NCI-H187 (cell line): Measurements from ENCODE around the gene PCDHGB7.
"Not testable (repeated sequence)": the region's sequence is repeated elsewhere in the genome, so short reads cannot be mapped to it uniquely, and the experiment has no call there.

ENCODE experiments used
- DNase-seq, 2 experiments: peaks; one replicate each; lab custom pipeline; 2025; lab: John Stamatoyannopoulos, UW

The PCDHGB7 gene

DNA sequence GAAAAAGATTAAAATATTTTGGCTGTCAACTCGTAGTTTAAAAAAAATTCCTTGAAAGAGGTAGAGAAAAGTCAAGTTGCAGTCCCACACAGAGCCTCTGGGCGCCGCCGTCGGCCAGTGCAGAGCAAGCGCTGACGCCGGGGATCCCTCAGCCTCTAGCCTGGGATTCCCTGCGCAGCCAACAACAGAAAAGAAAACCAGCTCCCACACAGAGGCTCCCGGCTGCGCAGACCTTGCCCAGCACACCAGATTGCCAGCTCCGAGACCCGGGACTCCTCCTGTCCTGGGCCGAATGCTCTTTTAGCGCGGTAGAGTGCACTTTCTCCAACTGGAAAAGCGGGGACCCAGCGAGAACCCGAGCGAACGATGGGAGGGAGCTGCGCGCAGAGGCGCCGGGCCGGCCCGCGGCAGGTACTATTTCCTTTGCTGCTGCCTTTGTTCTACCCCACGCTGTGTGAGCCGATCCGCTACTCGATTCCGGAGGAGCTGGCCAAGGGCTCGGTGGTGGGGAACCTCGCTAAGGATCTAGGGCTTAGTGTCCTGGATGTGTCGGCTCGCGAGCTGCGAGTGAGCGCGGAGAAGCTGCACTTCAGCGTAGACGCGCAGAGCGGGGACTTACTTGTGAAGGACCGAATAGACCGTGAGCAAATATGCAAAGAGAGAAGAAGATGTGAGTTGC lies at the start of gene PCDHGB7:
TSS of gene PCDHGB7 (plus strand) at position 184 of the 679 bp plus-strand sequence. CDS start at position 367, 183 bp downstream.
- not testable (repeated sequence) for DNase-seq

DNA sequence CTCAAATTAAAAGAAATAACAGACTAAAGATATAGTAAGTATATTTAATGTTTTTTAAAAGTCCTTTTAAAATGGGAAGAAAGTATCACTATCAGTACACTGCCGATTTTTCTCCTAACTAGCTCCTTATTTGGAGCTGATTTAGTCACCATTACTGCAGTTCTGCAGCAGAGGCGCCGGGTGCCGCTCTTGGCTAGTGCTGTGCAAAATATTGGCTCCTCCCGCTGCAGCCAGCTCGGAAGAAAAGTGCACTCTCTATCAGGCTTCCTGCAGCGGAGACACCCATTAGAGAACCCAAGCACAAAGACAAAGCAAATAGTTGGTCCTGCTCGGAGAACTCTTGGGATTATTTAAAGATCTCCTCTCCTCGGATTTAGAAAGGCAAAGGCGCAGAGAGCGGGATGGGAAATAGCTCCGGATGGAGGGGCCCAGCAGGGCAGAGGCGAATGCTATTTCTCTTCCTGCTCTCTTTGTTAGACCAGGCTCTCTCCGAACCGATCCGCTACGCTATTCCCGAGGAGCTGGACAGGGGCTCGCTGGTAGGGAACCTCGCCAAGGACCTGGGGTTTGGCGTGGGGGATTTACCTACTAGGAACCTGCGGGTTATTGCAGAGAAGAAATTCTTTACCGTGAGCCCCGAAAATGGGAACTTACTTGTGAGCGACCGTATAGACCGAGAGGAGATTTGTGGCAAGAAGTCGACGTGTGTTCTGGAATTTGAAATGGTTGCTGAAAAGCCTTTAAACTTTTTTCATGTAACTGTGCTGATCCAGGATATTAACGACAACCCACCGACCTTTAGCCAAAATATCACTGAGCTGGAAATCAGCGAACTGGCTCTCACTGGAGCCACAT lies 47.3 kb upstream of the PCDHGB7 start, which contains the start of gene PCDHGB3:
TSS of gene PCDHGB3 (plus strand) at position 249 of the 855 bp plus-strand sequence. CDS start at position 402, 153 bp downstream.
- no peak for DNase-seq

- DNase-seq: no peak
Observed at GRCh38 chr5:141371572-141372475, 45.7 kb upstream of the PCDHGB7 start.

DNA sequence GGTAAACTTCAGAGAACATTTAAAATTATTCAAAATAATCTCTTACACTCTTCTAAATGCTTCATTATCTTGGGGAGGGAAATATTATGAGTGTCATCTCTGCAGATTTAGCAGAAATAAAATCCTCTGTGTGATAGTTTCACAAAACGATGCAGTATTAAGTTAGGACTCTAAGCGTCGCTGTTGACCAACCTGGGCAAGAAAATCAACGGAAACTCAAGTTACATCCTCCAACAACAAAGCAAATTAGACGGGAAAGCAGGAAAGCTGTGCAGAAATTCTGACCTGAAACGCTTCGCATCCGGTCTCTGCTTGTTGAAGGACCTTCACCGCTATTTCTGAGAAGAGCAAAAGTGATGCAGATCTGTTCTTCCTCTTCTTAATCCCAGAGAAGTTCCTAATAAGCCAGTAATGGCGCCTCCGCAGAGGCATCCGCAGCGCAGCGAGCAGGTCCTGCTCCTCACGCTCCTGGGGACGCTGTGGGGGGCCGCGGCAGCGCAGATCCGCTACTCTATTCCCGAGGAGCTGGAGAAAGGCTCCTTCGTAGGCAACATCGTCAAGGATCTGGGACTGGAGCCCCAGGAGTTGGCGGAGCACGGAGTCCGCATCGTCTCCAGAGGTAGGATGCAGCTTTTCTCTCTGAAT lies 43.7 kb upstream of the PCDHGB7 start, which contains the start of gene PCDHGA6:
TSS of gene PCDHGA6 (plus strand) at position 219 of the 645 bp plus-strand sequence. CDS start at position 412, 193 bp downstream.
- DNase-seq: no peak

DNA sequence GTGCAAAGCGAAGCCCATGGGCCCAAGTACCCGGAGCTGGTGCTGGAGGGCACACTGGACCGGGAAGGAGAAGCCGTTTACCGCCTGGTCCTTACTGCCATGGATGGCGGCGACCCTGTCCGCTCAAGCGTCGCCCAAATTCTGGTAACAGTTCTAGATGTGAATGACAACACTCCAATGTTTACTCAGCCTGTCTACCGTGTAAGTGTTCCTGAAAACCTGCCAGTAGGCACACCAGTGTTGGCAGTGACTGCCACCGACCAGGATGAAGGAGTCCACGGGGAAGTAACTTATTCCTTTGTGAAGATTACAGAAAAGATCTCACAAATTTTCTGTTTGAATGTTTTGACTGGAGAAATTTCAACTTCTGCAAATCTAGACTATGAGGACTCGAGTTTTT lies 42.9 kb upstream of the PCDHGB7 start:
- DNase-seq: no peak

GRCh38 chr5:141375444-141376155 lies 41.9 kb upstream of the PCDHGB7 start:
- not testable (repeated sequence) for DNase-seq

DNA sequence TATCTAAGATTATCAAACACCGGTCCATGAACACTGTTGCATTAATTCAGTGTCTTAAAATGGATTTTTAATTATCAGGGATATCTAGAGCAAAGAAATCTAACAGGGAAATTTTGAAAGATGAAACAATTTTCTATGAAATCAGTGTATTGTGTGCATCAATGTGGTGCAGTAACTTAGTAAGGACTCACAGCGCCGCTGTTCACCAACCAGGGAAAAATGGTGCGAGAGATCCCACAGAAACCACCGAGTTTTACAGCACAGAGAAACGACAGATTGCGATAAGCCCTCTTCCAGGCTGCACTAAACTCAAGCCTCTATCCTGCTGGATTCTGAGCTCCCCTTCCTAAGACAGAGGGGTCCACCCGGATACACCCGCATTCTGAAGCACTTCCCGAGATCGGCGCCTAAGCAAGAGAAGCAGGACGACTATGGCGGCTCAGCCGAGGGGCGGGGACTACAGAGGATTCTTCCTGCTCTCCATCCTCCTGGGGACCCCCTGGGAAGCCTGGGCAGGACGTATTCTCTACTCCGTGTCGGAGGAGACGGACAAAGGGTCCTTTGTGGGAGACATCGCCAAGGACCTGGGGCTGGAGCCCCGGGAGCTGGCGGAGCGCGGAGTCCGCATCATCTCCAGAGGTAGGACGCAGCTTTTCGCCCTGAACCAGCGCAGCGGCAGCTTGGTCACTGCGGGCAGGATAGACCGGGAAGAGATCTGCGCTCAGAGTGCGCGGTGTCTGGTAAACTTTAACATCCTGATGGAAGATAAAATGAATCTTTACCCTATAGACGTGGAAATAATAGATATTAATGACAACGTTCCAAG lies 34.8 kb upstream of the PCDHGB7 start, which contains the start of gene PCDHGA7:
TSS of gene PCDHGA7 (plus strand) at position 274 of the 826 bp plus-strand sequence. CDS start at position 432, 158 bp downstream.
- no peak for DNase-seq

DNA sequence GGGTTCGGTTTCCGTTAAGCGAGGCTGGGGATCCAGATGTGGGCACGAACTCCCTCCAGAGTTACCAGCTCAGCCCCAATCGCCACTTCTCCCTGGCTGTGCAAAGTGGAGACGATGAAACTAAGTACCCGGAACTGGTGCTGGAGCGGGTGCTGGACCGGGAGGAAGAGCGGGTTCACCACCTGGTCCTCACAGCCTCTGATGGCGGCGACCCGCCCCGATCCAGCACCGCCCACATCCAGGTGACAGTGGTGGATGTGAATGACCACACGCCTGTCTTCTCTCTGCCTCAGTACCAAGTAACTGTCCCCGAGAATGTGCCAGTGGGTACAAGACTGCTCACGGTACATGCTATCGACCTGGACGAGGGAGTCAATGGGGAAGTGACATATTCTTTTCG lies 34.1 kb upstream of the PCDHGB7 start:
- no peak for DNase-seq

DNA sequence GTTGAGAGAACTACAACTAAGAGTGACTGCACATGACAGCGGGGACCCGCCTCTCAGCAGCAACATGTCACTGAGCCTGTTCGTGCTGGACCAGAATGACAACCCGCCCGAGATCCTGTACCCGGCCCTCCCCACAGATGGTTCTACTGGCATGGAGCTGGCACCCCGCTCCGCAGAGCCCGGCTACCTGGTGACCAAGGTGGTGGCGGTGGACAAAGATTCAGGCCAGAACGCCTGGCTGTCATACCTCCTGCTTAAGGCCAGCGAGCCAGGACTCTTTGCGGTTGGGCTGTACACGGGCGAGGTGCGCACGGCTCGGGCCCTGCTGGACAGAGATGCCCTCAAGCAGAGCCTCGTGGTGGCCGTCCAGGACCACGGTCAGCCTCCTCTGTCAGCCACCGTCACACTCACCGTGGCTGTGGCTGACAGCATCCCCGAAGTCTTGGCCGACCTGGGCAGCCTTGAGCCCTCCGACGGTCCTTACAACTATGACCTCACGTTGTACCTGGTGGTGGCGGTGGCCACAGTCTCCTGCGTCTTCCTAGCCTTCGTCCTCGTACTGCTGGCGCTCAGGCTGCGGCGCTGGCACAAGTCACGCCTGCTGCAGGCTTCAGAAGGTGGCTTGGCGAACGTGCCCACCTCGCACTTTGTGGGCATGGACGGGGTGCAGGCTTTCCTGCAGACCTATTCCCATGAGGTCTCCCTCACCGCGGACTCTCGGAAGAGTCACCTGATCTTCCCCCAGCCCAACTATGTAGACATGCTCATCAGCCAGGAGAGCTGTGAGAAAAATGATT lies 32.8 kb upstream of the PCDHGB7 start:
- no peak for DNase-seq

DNA sequence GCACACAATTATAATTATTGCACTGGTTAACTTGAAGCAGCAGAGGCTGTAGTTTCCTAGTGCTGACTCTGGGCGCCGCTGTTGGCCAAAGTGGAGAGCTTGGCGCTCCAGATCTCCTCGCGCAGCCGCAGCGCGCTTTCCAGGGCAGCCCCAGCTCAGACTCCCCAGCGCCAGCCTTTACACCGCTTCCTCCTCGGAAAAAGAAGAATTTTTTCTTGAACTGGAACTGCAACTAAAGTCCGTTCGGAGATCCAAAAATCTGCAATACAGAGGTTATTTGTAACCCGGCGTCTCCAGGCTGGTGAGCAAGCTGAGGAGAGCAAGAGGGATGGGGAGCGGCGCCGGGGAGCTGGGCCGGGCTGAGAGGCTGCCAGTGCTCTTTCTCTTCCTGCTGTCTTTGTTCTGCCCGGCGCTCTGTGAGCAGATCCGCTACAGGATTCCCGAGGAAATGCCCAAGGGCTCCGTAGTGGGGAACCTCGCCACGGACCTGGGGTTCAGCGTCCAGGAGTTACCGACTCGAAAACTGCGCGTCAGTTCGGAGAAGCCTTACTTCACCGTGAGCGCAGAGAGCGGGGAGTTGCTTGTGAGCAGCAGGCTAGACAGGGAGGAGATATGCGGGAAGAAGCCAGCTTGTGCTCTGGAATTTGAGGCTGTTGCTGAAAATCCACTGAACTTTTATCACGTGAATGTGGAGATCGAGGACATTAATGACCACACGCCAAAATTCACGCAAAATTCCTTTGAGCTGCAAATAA lies 29.7 kb upstream of the PCDHGB7 start, which contains the start of gene PCDHGB4:
TSS of gene PCDHGB4 (plus strand) at position 142 of the 755 bp plus-strand sequence. CDS start at position 329, 187 bp downstream.
- DNase-seq: not testable (repeated sequence)

- no peak for DNase-seq
Observed at GRCh38 chr5:141388661-141389060, 28.8 kb upstream of the PCDHGB7 start.

DNA sequence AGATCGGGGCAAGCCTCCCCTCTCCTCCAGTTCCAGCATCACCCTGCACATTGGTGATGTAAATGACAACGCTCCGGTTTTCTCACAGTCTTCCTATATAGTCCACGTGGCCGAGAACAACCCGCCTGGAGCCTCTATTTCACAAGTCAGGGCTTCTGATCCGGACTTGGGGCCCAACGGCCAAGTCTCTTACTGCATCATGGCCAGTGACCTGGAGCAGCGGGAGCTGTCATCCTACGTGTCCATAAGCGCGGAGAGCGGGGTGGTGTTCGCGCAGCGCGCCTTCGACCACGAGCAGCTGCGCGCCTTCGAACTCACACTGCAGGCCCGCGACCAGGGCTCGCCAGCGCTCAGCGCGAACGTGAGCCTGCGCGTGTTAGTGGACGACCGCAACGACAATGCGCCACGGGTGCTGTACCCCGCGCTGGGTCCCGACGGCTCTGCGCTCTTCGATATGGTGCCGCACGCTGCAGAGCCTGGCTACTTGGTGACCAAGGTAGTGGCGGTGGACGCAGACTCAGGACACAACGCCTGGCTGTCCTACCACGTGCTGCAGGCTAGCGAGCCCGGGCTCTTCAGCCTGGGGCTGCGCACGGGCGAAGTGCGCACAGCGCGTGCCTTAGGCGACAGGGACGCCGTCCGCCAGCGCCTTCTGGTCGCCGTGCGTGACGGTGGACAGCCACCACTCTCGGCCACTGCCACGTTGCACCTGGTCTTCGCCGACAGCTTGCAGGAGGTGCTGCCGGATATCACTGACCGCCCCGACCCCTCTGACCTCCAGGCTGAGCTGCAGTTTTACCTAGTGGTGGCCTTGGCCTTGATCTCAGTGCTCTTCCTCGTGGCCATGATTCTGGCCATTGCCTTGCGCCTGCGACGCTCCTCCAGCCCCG lies 28.1 kb upstream of the PCDHGB7 start:
- no peak for DNase-seq

DNA sequence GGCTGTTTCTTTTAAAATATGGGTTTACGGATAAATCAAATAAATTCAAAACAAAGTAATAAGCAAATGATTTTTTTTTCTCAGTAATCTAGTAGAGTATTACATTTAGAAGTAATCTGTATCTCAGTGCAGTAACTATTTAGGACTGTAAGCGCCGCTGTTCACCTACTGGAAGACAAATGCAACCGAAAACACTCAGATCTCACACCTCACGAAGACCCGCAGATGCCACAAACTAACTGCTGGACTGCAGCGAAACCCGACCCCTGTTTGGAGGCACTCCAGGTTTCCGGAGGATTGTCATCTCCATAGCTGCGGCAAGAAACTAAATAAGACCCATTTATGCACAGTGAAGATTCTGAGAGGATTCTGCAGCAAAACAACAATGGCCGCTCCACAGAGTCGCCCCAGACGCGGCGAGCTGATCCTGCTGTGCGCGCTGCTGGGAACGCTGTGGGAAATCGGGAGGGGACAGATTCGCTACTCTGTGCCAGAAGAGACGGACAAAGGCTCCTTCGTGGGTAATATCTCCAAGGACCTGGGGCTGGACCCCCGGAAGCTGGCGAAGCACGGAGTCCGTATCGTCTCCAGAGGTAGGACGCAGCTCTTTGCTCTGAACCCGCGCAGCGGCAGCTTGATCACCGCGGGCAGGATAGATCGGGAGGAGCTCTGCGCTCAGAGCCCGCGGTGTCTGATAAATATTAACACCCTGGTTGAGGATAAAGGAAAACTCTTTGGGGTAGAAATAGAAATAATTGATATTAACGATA lies 24.9 kb upstream of the PCDHGB7 start, which contains the start of gene PCDHGA8:
TSS of gene PCDHGA8 (plus strand) at position 205 of the 770 bp plus-strand sequence. CDS start at position 386, 181 bp downstream.
- DNase-seq: no peak

- DNase-seq: no peak
Observed at GRCh38 chr5:141393267-141393666, 24.2 kb upstream of the PCDHGB7 start.

DNA sequence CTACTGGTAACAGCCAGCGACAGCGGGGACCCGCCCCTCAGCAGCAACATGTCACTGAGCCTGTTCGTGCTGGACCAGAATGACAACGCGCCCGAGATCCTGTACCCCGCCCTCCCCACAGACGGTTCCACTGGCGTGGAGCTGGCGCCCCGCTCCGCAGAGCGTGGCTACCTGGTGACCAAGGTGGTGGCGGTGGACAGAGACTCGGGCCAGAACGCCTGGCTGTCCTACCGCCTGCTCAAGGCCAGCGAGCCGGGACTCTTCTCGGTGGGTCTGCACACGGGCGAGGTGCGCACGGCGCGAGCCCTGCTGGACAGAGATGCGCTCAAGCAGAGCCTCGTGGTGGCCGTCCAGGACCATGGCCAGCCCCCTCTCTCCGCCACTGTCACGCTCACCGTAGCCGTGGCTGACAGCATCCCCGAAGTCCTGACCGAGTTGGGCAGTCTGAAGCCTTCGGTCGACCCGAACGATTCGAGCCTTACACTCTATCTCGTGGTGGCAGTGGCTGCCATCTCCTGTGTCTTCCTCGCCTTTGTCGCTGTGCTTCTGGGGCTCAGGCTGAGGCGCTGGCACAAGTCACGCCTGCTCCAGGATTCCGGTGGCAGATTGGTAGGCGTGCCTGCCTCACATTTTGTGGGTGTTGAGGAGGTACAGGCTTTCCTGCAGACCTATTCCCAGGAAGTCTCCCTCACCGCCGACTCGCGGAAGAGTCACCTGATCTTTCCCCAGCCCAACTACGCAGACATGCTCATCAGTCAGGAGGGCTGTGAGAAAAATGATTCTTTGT lies 22.9 kb upstream of the PCDHGB7 start:
- not testable (repeated sequence) for DNase-seq
